Measurements from ENCODE around the gene LDLRAD4.

Gene LDLRAD4

DNA sequence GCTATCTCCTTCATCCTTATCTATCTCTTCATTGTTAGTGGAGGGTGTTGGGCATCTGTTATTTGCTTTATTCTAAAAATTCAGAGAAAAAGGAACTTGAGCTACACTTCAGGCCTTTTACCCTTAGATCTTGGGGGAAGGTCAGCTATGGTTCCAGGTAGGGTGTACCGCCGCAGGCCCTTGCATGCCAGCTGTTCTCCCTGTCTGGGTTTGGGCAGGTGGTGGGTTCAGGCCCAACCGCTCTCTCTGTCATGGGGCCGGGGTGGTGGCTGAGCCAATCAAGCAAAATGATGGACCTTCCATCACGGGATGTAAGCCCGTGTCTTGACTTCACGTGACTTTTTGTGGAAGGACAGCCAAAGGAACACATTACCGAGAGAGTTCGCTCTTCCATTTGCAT is 231.1 kb downstream of the LDLRAD4 start:
- DNase-seq (ENCODE audit: low spot score): no peak

DNA sequence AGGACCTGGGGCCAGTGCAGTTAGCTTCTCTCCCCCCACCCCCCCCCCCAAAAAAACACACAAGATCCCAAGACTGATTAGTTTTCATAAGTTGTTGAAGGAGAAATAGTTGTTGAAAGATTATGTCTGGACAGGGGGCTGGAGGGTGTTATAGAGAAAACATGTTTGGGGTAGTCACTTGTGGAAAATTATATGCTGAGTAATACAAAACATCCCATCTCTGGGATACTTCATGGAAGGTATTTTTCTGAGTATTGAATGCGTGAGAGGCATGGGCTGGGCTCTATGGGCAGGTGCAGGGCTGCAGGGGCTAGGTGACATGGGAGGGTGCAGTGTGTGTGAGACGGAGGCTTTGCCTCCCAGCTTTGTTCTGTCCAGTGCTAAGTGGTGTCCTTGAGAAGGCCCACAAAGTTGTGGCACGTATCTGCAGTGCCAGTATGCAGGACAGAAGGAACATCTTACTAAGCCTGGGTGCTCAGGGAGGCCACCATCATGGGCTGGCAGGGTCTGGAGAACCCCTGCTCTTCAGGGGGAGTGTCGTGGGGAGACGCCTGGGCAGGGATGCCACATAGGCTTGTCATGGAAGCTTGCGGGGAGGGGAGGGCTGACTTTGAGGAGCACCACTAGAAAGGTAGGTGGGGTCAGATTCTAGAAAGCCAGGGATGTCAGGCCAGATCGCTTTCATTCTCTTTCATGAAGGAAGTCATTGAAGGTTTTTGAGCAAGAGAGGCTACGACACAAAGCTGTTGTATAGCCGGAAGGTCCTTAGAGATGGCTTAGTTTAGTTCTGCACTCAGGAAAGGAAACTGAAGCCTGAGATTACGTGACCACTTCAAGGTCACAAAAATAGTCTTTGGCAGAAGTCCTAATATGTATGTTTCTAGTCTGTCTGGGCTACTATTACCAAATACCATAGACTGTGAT is 232.0 kb downstream of the LDLRAD4 start:
- DNase-seq (ENCODE audit: low spot score): no peak

DNA sequence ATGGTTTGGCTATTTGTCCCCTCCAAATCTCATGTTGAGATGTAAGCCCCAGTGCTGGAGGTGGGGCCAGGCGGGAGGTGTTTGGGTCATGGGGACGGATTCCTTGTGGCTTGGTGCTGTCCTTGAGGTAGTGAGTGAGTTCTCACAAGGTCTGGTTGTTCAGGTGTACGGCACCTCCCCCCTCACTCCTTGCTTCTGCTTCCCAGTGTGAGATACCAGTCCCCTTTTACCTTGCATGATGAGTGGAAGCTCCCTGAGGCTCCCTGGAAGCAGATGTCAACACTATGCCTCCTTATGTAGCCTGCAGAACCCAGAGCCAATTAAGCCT is 232.6 kb downstream of the LDLRAD4 start:
- no peak for DNase-seq (ENCODE audit: low spot score)

DNA sequence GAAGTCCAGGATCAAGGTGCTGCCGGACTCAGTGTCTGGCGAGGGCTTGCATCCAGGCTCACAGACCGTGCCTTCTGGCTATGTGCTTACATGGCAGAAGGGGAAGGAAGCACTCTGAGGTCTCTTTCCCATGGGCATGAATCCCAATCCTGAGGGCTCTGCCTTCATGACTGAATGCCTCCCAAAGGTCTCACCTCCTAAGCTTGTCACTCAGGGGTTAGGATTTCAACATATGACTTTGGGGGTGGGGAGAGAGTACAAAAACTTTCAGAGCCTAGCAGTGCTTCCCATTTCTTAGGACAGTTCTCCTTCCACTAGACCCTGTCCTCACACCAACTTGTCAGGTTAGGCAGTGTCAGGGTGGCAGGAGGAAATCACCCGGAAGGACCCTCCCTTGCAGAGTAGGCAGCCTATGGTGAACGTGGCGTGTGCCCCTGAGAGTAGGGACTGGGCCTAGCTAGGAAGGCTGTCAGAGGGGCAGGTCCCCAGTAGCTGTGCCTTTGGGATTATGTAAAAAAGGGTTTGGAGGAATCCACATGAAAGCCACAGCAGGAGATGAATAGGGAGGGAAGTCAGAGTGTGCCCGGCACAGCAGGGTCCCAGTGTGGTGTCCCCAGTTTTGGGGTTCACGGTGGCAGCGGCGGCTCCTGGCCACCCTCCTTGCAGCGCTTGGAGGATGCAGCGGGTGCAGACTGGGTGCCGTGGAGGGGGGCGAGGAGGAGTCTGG is 233.3 kb downstream of the LDLRAD4 start:
- DNase-seq (ENCODE audit: low spot score): no peak

DNA sequence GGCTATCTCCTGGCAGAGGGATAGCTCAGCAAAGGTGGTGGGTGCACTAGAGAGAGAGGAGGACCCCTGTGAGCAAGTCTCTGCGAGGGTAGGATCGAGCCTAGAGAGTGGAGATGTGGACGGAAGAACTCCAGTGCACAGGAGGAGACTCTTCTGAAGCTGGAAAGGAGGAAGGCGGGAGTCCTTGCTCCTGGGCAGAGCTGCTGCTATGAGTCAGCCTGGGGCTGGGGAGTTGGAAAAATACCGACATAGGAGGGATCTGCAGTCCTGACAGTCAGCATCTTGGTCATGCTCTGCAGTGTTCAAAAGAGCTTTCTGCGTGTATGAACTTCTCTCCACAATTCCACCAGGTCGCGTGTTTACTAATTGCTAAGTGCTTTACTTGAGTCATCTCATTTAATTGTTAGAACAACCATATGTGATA is 233.8 kb downstream of the LDLRAD4 start:
- DNase-seq (ENCODE audit: low spot score): no peak

DNA sequence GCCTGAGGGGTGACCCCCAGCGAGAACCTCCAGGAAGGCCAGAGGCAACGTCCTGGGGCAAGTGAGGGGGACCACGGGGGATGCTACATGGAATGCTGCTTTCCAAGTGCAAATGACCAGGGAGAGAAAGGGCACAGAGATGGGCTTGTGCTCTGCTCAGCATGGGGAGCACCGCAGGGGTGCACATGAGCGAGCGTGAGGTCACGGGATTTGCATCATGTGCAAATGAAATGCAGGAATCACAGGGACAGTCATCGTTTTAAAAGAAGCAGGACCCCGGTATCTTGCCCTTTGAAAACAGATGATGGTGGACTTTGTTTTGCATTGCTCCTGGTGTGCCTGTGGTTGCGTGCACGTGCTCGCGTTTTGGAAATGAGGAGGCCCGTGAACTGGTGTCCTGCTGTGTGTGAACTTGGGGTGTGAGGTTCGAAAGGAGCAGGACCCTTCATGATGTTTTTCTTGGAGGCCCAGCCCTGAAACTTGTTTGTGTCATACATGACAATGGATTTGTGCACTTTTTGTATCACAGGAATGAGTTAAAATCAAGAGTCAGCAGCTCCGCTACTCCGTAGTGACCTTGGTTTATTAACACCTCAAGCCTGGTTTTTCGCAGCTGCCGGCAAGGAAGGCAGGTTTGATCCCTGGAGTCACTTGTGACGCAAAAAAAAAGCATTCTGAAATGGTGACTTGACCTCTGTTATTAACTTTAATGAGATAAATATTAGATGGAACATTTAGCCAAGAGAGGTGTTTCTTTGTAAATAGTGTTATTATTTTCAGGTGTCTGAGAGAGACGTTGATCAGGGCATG is 234.5 kb downstream of the LDLRAD4 start:
- DNase-seq (ENCODE audit: low spot score): no peak

DNA sequence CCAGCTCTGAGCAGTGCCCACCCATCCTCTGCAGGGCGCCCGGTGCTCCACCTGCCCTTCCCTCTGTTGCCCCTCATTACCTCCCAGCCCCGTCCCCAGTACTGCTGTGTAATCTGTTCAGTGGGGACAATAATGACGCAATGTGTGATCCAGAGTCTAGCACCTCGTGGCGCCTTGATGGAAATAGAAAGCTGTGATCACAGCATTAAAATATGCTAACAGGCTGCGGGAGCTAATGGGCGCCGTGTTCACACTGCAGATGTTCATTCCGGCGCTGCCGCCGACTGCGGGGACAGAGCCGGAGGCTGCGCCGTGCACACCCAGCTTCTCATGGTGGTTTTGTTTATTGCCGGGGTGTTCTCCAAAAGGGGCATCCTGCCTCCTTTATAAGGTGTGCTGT is 235.2 kb downstream of the LDLRAD4 start:
- DNase-seq (ENCODE audit: low spot score): no peak

DNA sequence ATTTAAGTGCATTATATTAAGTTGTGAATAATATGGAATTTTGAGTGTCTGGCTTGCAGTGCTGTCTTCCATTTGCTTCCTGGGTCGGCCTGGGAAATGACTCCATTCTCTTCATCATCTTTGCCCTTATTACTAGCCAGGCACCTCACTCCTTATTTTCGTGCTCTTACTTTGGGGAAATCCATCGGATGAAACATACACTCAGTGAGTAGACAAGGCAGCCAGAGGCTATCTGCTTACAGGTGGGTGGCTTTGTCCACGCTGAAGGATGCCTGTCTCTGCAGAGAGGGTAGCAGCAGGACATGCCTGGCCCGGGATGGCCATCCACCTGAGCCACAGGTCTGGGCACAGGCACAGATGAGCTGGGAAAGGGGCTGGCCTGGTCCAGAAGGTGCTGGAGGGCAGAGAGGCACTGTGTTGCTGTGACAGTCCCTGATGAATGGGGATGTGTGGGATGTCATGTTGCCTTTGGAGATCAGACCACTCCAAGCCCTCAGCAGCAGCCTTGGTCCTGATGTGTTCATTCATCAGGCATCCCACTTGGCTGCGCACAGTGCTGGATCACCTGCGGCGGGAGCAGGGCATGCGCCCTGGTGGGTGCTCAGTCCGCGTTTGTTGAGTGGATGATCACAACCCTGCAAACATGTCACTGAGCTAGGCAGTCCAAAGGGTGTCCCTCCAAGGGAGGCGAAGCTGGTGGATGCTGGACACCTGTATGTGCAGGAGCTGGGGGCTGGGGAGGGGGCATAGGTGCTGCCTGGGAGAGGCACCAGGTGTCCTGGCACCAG is 236.0 kb downstream of the LDLRAD4 start:
- DNase-seq (ENCODE audit: low spot score): no peak

DNA sequence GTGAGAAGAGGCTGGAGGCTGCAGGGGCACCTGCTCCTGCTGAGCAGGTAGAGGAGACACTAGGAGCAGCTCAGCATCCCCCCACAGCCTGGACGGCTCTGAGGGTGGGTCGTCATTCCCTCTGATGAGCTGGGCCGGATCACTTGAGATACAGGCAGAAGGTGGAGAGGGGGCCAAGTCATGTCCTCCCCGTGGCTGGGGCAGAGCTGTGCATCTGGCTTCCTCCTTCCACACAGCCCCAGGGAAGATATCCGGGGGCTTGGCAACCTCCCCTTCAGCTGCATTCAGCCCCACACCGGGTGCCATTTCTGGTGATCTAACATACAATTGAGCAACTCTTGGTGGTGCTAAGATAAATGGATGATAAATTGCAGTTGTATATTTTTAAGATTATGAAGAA is 236.9 kb downstream of the LDLRAD4 start:
- no peak for DNase-seq (ENCODE audit: low spot score)

DNA sequence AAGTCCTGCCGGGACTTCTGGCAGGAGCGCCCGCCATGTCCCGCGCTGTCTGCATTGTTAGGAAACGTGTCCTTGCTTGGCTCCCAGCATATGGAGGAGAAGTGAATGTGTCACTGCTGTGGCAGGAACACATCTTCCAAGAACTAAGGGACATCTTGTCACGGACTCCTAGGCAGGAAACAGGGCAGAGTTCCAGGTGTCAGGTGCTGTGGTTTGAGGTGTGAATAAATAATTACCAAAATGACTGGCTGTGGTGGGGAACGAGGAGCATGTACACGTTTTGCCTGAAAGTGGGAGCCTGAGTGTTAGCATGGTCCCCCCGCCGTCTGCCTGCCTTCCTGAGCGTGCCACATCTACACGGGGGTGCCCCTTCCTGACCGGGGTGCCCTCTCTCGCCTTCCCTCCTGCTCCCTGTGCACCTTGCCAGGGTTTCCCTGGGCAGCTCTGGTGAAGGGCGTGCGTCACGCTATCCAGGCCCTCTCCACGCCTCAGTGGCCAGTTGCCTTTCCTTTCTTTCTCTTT is 237.5 kb downstream of the LDLRAD4 start:
- DNase-seq (ENCODE audit: low spot score): no peak

DNA sequence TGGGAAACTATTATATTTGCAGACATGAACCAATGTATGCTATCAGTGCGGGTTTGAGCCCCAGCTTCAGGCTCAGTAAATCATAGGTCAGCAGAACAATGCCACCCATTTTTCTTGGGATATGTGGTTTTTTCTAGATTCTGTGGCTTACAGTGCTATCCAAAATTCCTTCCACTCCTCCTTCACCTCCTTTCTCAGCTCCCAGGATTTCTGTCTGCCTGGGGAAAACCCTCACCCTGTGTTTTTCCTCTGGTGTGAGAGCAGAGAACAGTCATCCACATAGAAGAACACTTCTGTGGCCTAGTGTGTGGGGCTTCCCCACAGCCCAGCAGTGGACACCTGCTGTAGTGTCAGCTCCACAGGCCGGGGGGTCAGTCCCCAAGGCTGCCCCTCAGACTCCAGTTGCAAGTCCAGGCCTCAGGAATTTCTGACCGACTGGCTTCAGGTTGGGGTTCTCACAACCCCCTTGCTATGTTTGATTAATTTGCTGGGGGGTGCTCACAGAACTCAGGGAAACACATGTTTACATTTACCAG is 238.2 kb downstream of the LDLRAD4 start:
- no peak for DNase-seq (ENCODE audit: low spot score)

DNA sequence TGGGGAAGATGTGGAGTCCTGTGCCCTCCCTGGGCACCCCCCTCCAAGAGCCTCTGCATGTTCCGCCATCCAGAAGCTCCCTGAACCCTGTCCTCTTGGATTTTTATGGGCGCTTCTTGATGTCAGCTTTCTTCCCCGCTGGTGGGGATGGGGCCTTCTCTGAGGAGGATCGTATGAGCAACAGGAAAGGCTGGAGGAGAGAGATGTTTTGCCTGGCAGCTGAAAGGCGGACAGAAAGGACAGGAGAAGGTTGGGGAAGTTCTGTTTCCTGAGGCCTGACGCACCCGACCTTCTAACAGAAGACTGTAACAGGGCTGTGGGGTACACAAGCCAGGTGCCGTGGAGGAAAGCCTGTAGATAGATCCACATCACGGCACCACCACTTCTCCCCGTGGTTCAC is 238.8 kb downstream of the LDLRAD4 start:
- DNase-seq (ENCODE audit: low spot score): no peak

DNA sequence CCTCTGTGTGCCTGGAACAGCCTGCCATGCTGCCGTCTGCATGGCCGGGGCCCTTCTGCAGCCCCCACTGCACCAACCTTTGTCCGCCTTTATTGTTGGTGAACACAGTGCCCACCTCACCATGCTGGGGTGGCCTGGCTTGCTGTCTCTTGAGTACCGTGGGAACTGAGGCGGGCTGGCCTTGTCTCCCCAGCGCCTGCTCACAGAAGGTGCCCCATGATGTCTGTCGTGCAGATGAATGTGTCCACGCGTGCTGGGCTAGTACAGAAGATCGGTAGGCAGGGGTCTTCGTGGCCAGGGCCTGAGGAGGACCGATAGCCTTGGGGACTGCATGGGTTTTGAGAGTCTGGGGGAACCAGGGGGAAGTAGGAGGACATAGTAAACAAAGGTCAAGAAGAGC is 242.4 kb downstream of the LDLRAD4 start:
- DNase-seq (ENCODE audit: low spot score): no peak

DNA sequence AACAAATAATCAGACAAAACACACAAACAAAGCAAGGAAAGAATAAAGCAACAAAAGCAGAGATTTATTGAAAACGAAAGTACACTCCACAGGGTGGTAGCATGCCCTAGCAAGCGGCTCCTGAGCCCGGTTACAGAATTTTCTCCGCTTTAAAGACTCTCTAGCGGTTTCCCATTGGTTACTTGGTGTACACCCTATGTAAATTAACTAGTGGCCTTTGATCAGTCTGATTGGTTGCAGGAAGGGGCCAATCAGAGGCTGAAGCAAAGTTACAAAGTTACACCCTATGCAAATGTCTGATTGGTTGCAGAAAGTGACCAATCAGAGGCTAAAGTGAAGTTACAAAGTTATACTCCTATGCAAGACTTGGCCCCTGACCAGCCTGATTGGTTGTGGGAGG is 242.9 kb downstream of the LDLRAD4 start:
- DNase-seq (ENCODE audit: low spot score): no peak

DNA sequence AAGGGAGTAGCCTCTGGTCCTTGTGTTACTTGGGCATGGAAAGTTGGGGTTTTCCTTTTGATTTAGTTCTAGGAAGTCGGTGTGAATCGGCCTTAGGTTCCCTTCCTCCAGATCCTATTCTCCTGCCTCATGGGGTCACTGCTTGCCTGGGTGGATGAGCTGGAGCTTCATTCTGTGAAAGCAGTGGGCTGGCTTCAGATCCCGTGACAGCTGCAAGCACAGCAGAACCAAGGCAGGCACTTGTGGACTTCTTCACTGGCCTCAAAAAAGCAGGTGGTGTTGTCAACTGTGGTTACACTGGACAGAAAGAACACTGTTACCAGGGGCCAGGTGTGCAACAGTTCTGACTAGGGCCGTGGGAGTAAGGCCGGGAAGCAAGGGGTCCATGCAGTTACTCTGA is 243.4 kb downstream of the LDLRAD4 start:
- DNase-seq (ENCODE audit: low spot score): no peak

DNA sequence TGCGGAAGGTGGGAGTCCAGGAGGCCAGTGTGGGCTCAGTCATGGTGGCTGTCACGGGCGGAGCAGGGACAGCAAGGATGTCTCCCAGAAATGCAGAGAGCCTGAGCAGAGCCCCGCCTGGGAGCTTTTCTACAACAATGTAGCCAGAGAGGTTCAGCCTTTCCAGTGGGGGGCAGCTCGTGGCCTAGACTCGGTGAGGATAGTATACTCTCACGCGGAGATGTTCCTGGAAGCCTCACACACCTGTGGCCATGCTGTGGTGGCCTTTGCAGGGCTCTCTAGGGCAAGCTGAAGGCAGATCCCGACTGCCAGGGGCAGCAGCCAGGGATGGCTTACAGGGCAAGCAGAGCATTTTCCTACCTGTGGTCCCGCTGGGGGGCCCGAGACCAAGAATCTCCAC is 244.1 kb downstream of the LDLRAD4 start:
- DNase-seq (ENCODE audit: low spot score): no peak

DNA sequence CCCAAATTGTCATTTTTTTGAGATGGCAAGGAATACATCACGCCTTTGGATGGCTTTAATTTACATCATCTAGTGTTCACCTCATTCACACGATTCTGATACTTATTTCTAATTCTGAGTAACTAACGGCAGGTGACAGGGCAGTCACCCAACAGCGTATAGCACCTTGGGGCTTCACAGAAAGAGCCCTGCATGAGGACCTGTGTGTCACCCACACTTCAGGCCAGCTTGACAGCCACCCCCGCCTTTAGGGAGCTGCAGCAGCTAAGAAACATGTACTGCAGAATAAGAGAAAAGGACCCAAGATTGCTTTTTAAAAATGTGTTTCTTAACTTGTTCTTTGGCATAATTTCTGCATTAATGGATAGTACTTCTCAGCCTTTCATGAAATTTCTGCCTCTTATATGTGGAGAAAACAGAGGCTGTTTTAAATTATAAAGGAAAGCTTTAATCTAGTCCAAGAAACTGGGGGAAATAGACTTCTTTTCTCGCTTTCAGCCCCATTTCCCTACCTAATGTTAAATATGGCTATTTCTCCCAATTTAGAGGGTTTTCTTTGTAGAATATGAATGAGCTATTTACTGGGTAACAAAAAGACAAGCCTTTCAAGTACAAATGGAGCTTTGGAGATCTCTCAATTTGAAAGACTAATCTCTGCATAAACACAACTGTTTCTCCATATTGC is 245.1 kb downstream of the LDLRAD4 start:
- no peak for DNase-seq (ENCODE audit: low spot score)

DNA sequence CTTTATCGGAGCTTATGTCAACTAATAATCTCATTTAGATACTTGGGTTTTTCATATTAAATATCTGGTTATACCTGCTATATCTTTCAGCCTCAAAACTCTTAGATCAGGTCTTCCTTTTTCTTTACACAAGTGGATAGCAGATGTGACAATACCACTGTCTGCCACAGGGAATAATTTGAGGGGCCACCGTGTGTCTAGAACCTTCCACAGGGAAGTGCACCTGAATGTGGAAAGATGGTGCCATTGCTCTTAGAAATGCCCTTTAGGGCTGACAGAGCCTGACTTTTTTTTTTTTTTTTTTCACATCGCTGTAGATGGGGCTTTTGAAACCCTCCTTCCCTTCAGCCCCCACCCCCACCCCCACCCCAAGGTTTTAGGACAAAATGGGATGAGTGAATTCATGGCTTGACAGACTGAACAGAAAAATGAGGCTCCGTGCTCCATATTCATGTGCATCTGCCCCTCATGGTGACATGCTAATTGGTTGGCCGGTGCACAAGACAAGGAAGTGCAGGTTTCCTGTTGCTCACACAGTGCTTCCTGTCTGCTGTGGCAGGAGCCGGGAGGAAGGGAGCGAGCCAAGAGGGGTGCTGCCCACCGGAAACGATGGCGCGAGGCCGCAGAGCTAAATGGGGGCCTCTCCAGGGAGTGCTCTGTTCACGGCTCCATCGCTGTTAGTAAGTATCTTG is 246.0 kb downstream of the LDLRAD4 start:
- no peak for DNase-seq (ENCODE audit: low spot score)

DNA sequence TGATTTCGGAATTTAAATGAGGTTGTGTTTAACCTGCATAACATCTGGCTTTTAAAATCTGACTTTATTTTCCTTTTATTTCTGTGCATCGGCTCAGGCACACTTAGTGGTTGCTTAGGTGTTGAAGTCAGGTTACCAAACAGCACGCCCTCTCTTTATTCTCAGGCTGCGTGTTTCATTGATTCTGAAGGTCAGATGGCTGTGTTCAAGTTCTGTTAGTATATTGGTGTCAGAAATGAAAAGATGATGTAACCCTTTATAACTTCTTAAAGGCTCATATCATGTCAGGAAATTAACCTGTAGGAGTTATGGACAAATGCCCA is 246.5 kb downstream of the LDLRAD4 start:
- DNase-seq (ENCODE audit: low spot score): no peak

DNA sequence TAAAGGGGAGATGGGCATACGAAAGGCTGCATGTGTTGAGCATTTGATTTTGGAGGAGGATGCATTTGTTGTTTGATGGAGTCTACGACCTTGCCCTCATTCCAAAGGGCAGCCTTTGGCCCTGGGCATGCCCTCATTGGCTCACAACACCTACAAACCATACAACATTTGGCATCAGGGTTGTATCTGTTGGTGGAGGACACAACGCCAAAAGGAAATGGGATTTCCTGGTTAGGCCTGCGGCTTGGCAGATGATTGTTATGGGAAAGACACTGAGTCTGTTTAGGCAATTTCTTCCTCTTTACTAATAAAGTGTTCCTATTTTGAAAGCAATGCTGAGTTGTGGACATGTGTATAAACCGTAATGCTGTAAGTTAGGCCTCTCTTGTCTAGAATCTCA is 246.9 kb downstream of the LDLRAD4 start:
- no peak for DNase-seq (ENCODE audit: low spot score)
